IMR-90 (cell line): Measurements from ENCODE around the gene TMEM204. TPM values are rescaled to one million over a fixed set of nuclear protein-coding genes. Genes with fewer than 3 reads are reported as not detected.

Source experiments
- ATAC-seq: fragments of 200-7000 bp; cut with Tn5 transposase; 2 replicates; pipeline ENCODE4 v1.9.1; 2020; ENCODE audit warnings: low read depth, mild to moderate bottlenecking, moderate library complexity
- BruUV-seq: library from RNA; stranded (reverse); fragments of 400-500 nt; replicated peaks from 2 replicates; lab custom pipeline; 2021; lab: Mats Ljungman, UMichigan
- CTCF ChIA-PET: fragments of 300-600 bp; formaldehyde crosslinking; extraction: SDS; loops from one replicate; lab custom pipeline; 2021; ENCODE audit warnings: antibody characterized with exemption; lab: Yijun Ruan, JAX
- POLR2A ChIA-PET: fragments of 300-600 bp; sonication (Branson Sonifier 250); formaldehyde crosslinking; loops from one replicate; lab custom pipeline; 2022; ENCODE audit warnings: antibody characterized with exemption; ENCODE audit not compliant: unreplicated experiment; lab: Charles Lee
- DNase-seq: peaks from one replicate; pipeline ENCODE4 v3.0.0; 2013
- H2AFZ ChIP-seq: replicated peaks from 2 replicates; pipeline ENCODE3; 2013; ENCODE audit warnings: low read length, mild to moderate bottlenecking; ENCODE audit not compliant: poor library complexity
- H2AK5ac ChIP-seq: 2 replicates; pipeline ENCODE4 v1.6.1; 2013; ENCODE audit warnings: low read depth, low read length, inconsistent platforms
- H2AK9ac ChIP-seq: replicated peaks from 2 replicates; pipeline ENCODE3; 2013; ENCODE audit warnings: mild to moderate bottlenecking, low read depth, low read length, moderate library complexity; ENCODE audit not compliant: poor library complexity
- H2BK120ac ChIP-seq: 2 replicates; pipeline ENCODE4 v1.6.1; 2013; ENCODE audit warnings: low read depth, low read length, inconsistent platforms
- H2BK15ac ChIP-seq: 3 replicates; pipeline ENCODE4 v1.6.1; 2013; ENCODE audit warnings: low read depth, low read length, inconsistent platforms
- H2BK20ac ChIP-seq: 2 replicates; pipeline ENCODE4 v1.6.1; 2013; ENCODE audit warnings: low read depth, mild to moderate bottlenecking, inconsistent platforms, low read length, moderate library complexity
- H2BK5ac ChIP-seq: 2 replicates; pipeline ENCODE4 v1.6.1; 2013; ENCODE audit warnings: mild to moderate bottlenecking, low read depth, low read length, inconsistent platforms; ENCODE audit not compliant: poor library complexity, severe bottlenecking
- H3K14ac ChIP-seq: replicated peaks from 2 replicates; pipeline ENCODE4 v1.6.1; 2013; ENCODE audit warnings: low read depth, low read length, inconsistent platforms
- H3K18ac ChIP-seq: 2 replicates; pipeline ENCODE4 v1.6.1; 2013; ENCODE audit warnings: low read depth, low read length, control low read depth
- H3K23ac ChIP-seq: 2 replicates; pipeline ENCODE4 v1.6.1; 2013; ENCODE audit warnings: low read depth, low read length, inconsistent platforms
- H3K27ac ChIP-seq: 2 replicates; pipeline ENCODE4 v1.5.1; 2013; ENCODE audit warnings: mild to moderate bottlenecking, control low read depth, low read length; ENCODE audit not compliant: insufficient read depth
- H3K27me3 ChIP-seq: 2 replicates; pipeline ENCODE4 v1.6.1; 2013; ENCODE audit warnings: low read length; ENCODE audit not compliant: control insufficient read depth, insufficient read depth
- H3K36me3 ChIP-seq: 2 replicates; pipeline ENCODE4 v1.6.1; 2013; ENCODE audit warnings: low read length, mixed read lengths; ENCODE audit not compliant: control insufficient read depth, insufficient read depth
- H3K4ac ChIP-seq: 2 replicates; pipeline ENCODE4 v1.6.1; 2013; ENCODE audit warnings: low read depth, low read length, inconsistent platforms
- H3K4me1 ChIP-seq: 2 replicates; pipeline ENCODE4 v1.6.1; 2013; ENCODE audit warnings: low read length, mixed read lengths; ENCODE audit not compliant: control insufficient read depth, insufficient read depth
- H3K4me2 ChIP-seq: 2 replicates; pipeline ENCODE4 v1.6.1; 2013; ENCODE audit warnings: low read depth, mild to moderate bottlenecking, control low read depth, low read length, moderate library complexity
- H3K4me3 ChIP-seq: 2 replicates; pipeline ENCODE4 v1.5.1; 2013; ENCODE audit warnings: low read depth, mild to moderate bottlenecking, control low read depth, low read length, moderate library complexity; ENCODE audit not compliant: insufficient read depth
- H3K56ac ChIP-seq: 2 replicates; pipeline ENCODE4 v1.6.1; 2013; ENCODE audit warnings: low read length, inconsistent platforms; ENCODE audit not compliant: insufficient read depth; ENCODE audit errors: extremely low read depth
- H3K79me1 ChIP-seq, 2 experiments: 2 replicates each; pipeline ENCODE4 v1.6.1; 2013; ENCODE audit warnings: low read length in 2 of 2, inconsistent platforms in 1 of 2, low read depth in 1 of 2
- H3K9ac ChIP-seq: 2 replicates; pipeline ENCODE4 v1.6.1; 2013; ENCODE audit warnings: low read depth, low read length, control low read depth
- H3K9me1 ChIP-seq: 2 replicates; pipeline ENCODE4 v1.6.1; 2013; ENCODE audit warnings: low read length, inconsistent platforms; ENCODE audit not compliant: insufficient read depth
- H3K9me3 ChIP-seq: 2 replicates; pipeline ENCODE4 v1.6.1; 2013; ENCODE audit warnings: low read length; ENCODE audit not compliant: control insufficient read depth, insufficient read depth
- H4K20me1 ChIP-seq: 2 replicates; pipeline ENCODE4 v1.6.1; 2013; ENCODE audit warnings: low read length, inconsistent platforms; ENCODE audit not compliant: insufficient read depth
- H4K5ac ChIP-seq: 2 replicates; pipeline ENCODE4 v1.6.1; 2013; ENCODE audit warnings: mild to moderate bottlenecking, low read depth, low read length, control low read depth
- H4K8ac ChIP-seq, 2 experiments: 2 replicates each; pipeline ENCODE4 v1.6.1; 2013; ENCODE audit warnings: low read depth in 2 of 2, low read length in 2 of 2, control low read depth in 1 of 2, inconsistent platforms in 1 of 2
- H4K91ac ChIP-seq: 2 replicates; pipeline ENCODE4 v1.6.1; 2013; ENCODE audit warnings: low read depth, low read length, inconsistent platforms; ENCODE audit not compliant: insufficient read depth
- MAZ ChIP-seq: IDR thresholded peaks from 2 replicates; pipeline ENCODE4 v1.6.1; 2012; ENCODE audit warnings: low read depth, mild to moderate bottlenecking, low read length, improper control_type of control experiment, moderate library complexity, borderline replicate concordance
- NFE2L2 ChIP-seq: fragments of 150-350 bp; IDR thresholded peaks from 2 replicates; pipeline ENCODE4 v1.6.1; 2016; ENCODE audit warnings: low read depth, mild to moderate bottlenecking, low read length
- POLR2A ChIP-seq: IDR thresholded peaks from 2 replicates; pipeline ENCODE4 v1.6.1; 2012; ENCODE audit warnings: mild to moderate bottlenecking, low read depth, low read length
- RFX5 ChIP-seq: IDR thresholded peaks from 2 replicates; pipeline ENCODE4 v1.8.0; 2012; ENCODE audit warnings: low read depth, mild to moderate bottlenecking, low read length, moderate library complexity
- WGBS, 2 experiments: methylation state at CpG; one replicate each; pipeline versions ENCODE4 v1.1.5 to v1.1.7; 2013; ENCODE audit warnings: missing lambda C conversion rate in 2 of 2; ENCODE audit not compliant: insufficient read length in 1 of 2; ENCODE audit errors: extremely low coverage in 2 of 2; 5-methylcytosine and 5-hydroxymethylcytosine counted together
- dilution Hi-C: fragments of 300-500 bp; cut with HindIII; formaldehyde crosslinking; loops from one replicate; pipeline ENCODE4 v1.14.3; 2018; ENCODE audit warnings: low sequenced_read_pairs; ENCODE audit not compliant: unreplicated experiment
- in situ Hi-C: fragments of 300-500 bp; cut with MboI; formaldehyde crosslinking; loops from 3 replicates; pipeline ENCODE4 v1.14.3; 2019; ENCODE audit warnings: low sequenced_read_pairs, inconsistent platforms, mixed read lengths
- intact Hi-C: fragments of 100-400 bp; cut with micrococcal nuclease; formaldehyde crosslinking; loops from 2 replicates; pipeline ENCODE4 v1.10.0; 2022
- polyA plus RNA-seq, 3 experiments: library from polyadenylated mRNA; depleted of rRNA; stranded (reverse); fragments of >200 nt; gene quantifications; 2 replicates each; pipeline ENCODE4 v1.2.3, GENCODE V29; 2012; ENCODE audit warnings: low replicate concordance in 1 of 3
- total RNA-seq: library from RNA; depleted of rRNA; stranded (reverse); fragments of >200 nt; gene quantifications from 2 replicates; pipeline ENCODE4 v1.2.3, GENCODE V29; 2012

Gene TMEM204
- total and polyA plus RNA-seq, 2 of the 4 experiments (the other 2 are of a cell fraction): 7.0 to 12.3 TPM

DNA sequence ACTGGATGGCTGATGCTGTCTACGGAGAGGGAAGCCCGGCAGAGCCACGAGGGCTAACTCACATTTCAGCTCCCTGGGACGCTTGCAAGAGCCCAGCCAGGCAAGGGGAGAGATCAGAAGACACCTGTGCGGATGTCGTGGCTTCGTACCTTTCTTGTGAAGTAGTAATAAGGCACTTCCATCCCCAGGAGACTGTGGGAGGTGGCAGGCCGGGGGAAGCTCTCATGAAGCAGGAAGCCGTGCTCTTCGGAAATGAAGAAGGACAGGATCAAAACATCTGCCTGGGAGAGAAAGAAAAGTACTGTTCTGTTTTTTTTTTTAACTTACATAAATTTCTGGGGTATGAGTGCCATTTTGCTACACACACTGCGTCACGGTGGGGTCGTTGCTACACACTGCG, 28.4 kb downstream of the TMEM204 start:
- 100% methylated on average over 3 of the region's 14 CpGs; no CpG with 5 or more reads in 1 of the 2 experiments for WGBS, 2 experiments
- H3K4ac ChIP-seq: no peak overlapping the region
- H2AK5ac ChIP-seq: no peak overlapping the region
- no peak overlapping the region for H3K14ac ChIP-seq
- ChIA-PET POLR2A (no interaction called here), CTCF (no interaction called here)
- no peak overlapping the region for H3K23ac ChIP-seq
- no peak overlapping the region for H3K4me3 ChIP-seq
- intact Hi-C loops (no loop called here), in situ Hi-C loops (no loop called here), dilution Hi-C loops (no loop called here)
- H2BK5ac ChIP-seq: no peak overlapping the region
- no peaks in the 10 kb centered on the region for H3K27me3 ChIP-seq
- peaks cover 50% of the 10 kb centered on the region for H3K36me3 ChIP-seq
- H3K79me1 ChIP-seq: no peaks in the 10 kb centered on the region
- H2BK120ac ChIP-seq: no peak overlapping the region
- H4K5ac ChIP-seq: no peak overlapping the region
- H2AK9ac ChIP-seq: no peak overlapping the region
- no TSS peak for BruUV-seq
- H4K8ac ChIP-seq: no peak overlapping the region
- H3K56ac ChIP-seq: no peak overlapping the region
- H2BK15ac ChIP-seq: no peak overlapping the region
- no peaks in the 10 kb centered on the region for H3K9me3 ChIP-seq
- no peak overlapping the region for H2BK20ac ChIP-seq
- ATAC-seq (no peak), DNase-seq (no peak)
- no peaks in the 10 kb centered on the region for H4K20me1 ChIP-seq
- H3K4me1 ChIP-seq: no peaks in the 10 kb centered on the region
- H3K9me1 ChIP-seq: no peaks in the 10 kb centered on the region
- H3K9ac ChIP-seq: no peak overlapping the region
- H2AFZ ChIP-seq: no peak overlapping the region
- TF ChIP-seq POLR2A (no peak), MAZ (no peak), NFE2L2 (no peak), RFX5 (no peak)
- no peak overlapping the region for H3K27ac ChIP-seq
- H3K4me2 ChIP-seq: no peak overlapping the region
- H4K91ac ChIP-seq: no peak overlapping the region
- H3K18ac ChIP-seq: no peak overlapping the region
